Activated gamma-delta T cell treated with anti-CD3 and anti-CD28 coated beads, Interleukin-2, amount 50 U/mL, for 16 hours (primary cell): ENCODE results near the gene IRAK4.
A peak's percentile ranks its signal among the peaks of the same experiment; 100 is the strongest.

Experiments used
- DNase-seq: peaks from one replicate; pipeline ENCODE4 v3.0.0-alpha.2; 2020; ENCODE audit warnings: low read depth

The IRAK4 gene

GRCh38 chr12:43766291-43766690 lies 7.5 kb downstream of the IRAK4 start:
- no peak for DNase-seq

- no peak for DNase-seq
Measured at GRCh38 chr12:43776498-43776897, 17.7 kb downstream of the IRAK4 start.

GRCh38 chr12:43786899-43787693 lies 28.3 kb downstream of the IRAK4 start:
- no peak for DNase-seq

- no peak for DNase-seq
Measured at GRCh38 chr12:43789941-43790340, 31.2 kb downstream of the IRAK4 start.

GRCh38 chr12:43795716-43796280 lies 37.0 kb downstream of the IRAK4 start:
- no peak for DNase-seq

GRCh38 chr12:43797561-43798217 lies 38.9 kb downstream of the IRAK4 start:
- DNase-seq = no peak

- DNase-seq = no peak
Measured at GRCh38 chr12:43805149-43805859, 46.6 kb downstream of the IRAK4 start.

GRCh38 chr12:43805860-43806736 lies 47.3 kb downstream of the IRAK4 start, which contains the start of gene TWF1:
Gene TWF1 (minus strand): TSS chr12:43806317. CDS start chr12:43806245, 72 bp downstream.
- peak; percentile 75 for DNase-seq

- DNase-seq = no peak
Measured at GRCh38 chr12:43806737-43807072, 48.0 kb downstream of the IRAK4 start.

GRCh38 chr12:43807386-43807785 lies 48.6 kb downstream of the IRAK4 start:
- no peak for DNase-seq

- DNase-seq = no peak
Measured at GRCh38 chr12:43812057-43812456, 53.3 kb downstream of the IRAK4 start.

GRCh38 chr12:43812926-43813325 lies 54.2 kb downstream of the IRAK4 start:
- no peak for DNase-seq

- DNase-seq = no peak
Measured at GRCh38 chr12:43815416-43815815, 56.7 kb downstream of the IRAK4 start.

- no peak for DNase-seq
Measured at GRCh38 chr12:43816168-43816567, 57.4 kb downstream of the IRAK4 start.

GRCh38 chr12:43824207-43824775 lies 65.5 kb downstream of the IRAK4 start:
- DNase-seq = no peak

GRCh38 chr12:43826681-43827080 lies 67.9 kb downstream of the IRAK4 start:
- no peak for DNase-seq

- DNase-seq = no peak
Measured at GRCh38 chr12:43827093-43827492, 68.3 kb downstream of the IRAK4 start.

- no peak for DNase-seq
Measured at GRCh38 chr12:43832463-43833168, 73.9 kb downstream of the IRAK4 start.

- DNase-seq = no peak
Measured at GRCh38 chr12:43835264-43835655, 76.5 kb downstream of the IRAK4 start.

- DNase-seq = peak; percentile 41
Measured at GRCh38 chr12:43835656-43836474, 77.1 kb downstream of the IRAK4 start, which contains the start of gene TMEM117. Gene TMEM117 (plus strand): TSS chr12:43836081.
